ENCODE measurements around the gene GRK5. TPM values are rescaled to one million over a fixed set of nuclear protein-coding genes. Genes with fewer than 3 reads are reported as not detected.

The GRK5 gene
- polyA plus RNA-seq, 1 donor from 2014 or later, result 34.9 TPM

GRCh38 chr10:119438717-119439116 is 231.3 kb downstream of the GRK5 start:
- TF ChIP-seq POLR2AphosphoS5 (IDR thresholded peaks at IDR 0.05), result no peak
- no peak for TF ChIP-seq SMC3 (conservative IDR thresholded peaks at IDR 0.05; ENCODE audit: poor library complexity)
- TF ChIP-seq RAD21 (conservative IDR thresholded peaks at IDR 0.05), result no peak
- no peak for TF ChIP-seq TAF1 (IDR thresholded peaks at IDR 0.05; ENCODE audit: low read depth)
- no peak for TF ChIP-seq CTCF (IDR thresholded peaks at IDR 0.05; ENCODE audit: poor library complexity, severe bottlenecking)
- TF ChIP-seq EP300 (conservative IDR thresholded peaks at IDR 0.05; ENCODE audit: poor library complexity, severe bottlenecking), result no peak
- no peak for TF ChIP-seq EZH2 (IDR thresholded peaks at IDR 0.05; ENCODE audit: borderline replicate concordance, insufficient read depth, low read length, poor library complexity, severe bottlenecking)
- TF ChIP-seq MXI1 (conservative IDR thresholded peaks at IDR 0.05; ENCODE audit: poor library complexity, severe bottlenecking), result no peak
- TF ChIP-seq, protein P1, sequence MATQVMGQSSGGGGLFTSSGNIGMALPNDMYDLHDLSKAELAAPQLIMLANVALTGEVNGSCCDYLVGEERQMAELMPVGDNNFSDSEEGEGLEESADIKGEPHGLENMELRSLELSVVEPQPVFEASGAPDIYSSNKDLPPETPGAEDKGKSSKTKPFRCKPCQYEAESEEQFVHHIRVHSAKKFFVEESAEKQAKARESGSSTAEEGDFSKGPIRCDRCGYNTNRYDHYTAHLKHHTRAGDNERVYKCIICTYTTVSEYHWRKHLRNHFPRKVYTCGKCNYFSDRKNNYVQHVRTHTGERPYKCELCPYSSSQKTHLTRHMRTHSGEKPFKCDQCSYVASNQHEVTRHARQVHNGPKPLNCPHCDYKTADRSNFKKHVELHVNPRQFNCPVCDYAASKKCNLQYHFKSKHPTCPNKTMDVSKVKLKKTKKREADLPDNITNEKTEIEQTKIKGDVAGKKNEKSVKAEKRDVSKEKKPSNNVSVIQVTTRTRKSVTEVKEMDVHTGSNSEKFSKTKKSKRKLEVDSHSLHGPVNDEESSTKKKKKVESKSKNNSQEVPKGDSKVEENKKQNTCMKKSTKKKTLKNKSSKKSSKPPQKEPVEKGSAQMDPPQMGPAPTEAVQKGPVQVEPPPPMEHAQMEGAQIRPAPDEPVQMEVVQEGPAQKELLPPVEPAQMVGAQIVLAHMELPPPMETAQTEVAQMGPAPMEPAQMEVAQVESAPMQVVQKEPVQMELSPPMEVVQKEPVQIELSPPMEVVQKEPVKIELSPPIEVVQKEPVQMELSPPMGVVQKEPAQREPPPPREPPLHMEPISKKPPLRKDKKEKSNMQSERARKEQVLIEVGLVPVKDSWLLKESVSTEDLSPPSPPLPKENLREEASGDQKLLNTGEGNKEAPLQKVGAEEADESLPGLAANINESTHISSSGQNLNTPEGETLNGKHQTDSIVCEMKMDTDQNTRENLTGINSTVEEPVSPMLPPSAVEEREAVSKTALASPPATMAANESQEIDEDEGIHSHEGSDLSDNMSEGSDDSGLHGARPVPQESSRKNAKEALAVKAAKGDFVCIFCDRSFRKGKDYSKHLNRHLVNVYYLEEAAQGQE (IDR thresholded peaks at IDR 0.05; ENCODE audit: borderline replicate concordance), result no peak
- Histone ChIP-seq H3K4me2 (ENCODE audit: low read length) (no peak overlapping the region), H3K4me3 (ENCODE audit: low read length) (no peak overlapping the region), H2AFZ (ENCODE audit: low read depth, low read length) (no peak overlapping the region), H3K9me3 (ENCODE audit: low read length) (no peaks in the 10 kb centered on the region), H3K36me3 (ENCODE audit: insufficient read depth, low read length) (no peaks in the 10 kb centered on the region), H3F3A (ENCODE audit: insufficient read depth, low read length, poor library complexity, severe bottlenecking) (no peaks in the 10 kb centered on the region), H3K27me3 (ENCODE audit: insufficient read depth, low read depth, low read length) (no peaks in the 10 kb centered on the region), H3K9me2 (ENCODE audit: insufficient read depth, low read length) (no peaks in the 10 kb centered on the region), H3K27ac (ENCODE audit: low read length) (no peak overlapping the region), H3K79me2 (replicated peaks; ENCODE audit: insufficient read depth, low read length) (no peaks in the 10 kb centered on the region), H4K20me1 (ENCODE audit: insufficient read depth) (no peaks in the 10 kb centered on the region), H3K9ac (ENCODE audit: low read length) (no peak overlapping the region)

DNA sequence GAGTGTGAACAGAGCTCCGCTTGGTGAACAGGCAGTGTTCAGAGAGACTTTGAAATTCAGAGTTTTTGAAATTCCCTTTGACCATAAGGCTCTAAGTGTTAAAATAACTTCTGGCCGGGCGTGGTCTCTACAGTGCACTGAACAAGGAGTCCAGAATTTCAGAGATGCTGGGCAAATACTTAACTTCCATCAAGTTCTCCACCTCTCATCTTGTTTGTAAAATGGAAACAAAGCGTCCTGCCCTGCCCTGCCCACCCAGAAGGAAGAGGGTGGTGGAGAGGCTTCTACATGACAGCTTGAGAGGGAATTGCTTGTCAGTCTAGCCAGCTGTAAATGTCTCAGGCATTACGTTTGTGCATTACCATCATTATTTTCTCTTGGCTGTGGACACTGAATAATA is 232.6 kb downstream of the GRK5 start:
- Histone ChIP-seq H3K9me3 (ENCODE audit: low read length) (no peaks in the 10 kb centered on the region), H3K9me2 (ENCODE audit: insufficient read depth, low read length) (no peaks in the 10 kb centered on the region), H2AFZ (ENCODE audit: low read depth, low read length) (no peak overlapping the region), H3K27ac (ENCODE audit: low read length) (no peak overlapping the region), H4K20me1 (ENCODE audit: insufficient read depth) (no peaks in the 10 kb centered on the region), H3K27me3 (ENCODE audit: insufficient read depth, low read depth, low read length) (no peaks in the 10 kb centered on the region), H3K4me2 (ENCODE audit: low read length) (no peak overlapping the region), H3K79me2 (replicated peaks; ENCODE audit: insufficient read depth, low read length) (no peaks in the 10 kb centered on the region), H3F3A (ENCODE audit: insufficient read depth, low read length, poor library complexity, severe bottlenecking) (no peaks in the 10 kb centered on the region), H3K36me3 (ENCODE audit: insufficient read depth, low read length) (no peaks in the 10 kb centered on the region), H3K9ac (ENCODE audit: low read length) (no peak overlapping the region), H3K4me3 (ENCODE audit: low read length) (no peak overlapping the region)
- TF ChIP-seq, protein P1 (IDR thresholded peaks at IDR 0.05; ENCODE audit: borderline replicate concordance), result no peak
- no peak for TF ChIP-seq SMC3 (conservative IDR thresholded peaks at IDR 0.05; ENCODE audit: poor library complexity)
- TF ChIP-seq MXI1 (conservative IDR thresholded peaks at IDR 0.05; ENCODE audit: poor library complexity, severe bottlenecking), result no peak
- TF ChIP-seq TAF1 (IDR thresholded peaks at IDR 0.05; ENCODE audit: low read depth), result no peak
- no peak for TF ChIP-seq RAD21 (conservative IDR thresholded peaks at IDR 0.05)
- no peak for TF ChIP-seq POLR2AphosphoS5 (IDR thresholded peaks at IDR 0.05)
- TF ChIP-seq EP300 (conservative IDR thresholded peaks at IDR 0.05; ENCODE audit: poor library complexity, severe bottlenecking), result no peak
- TF ChIP-seq CTCF (IDR thresholded peaks at IDR 0.05; ENCODE audit: poor library complexity, severe bottlenecking), result no peak
- no peak for TF ChIP-seq EZH2 (IDR thresholded peaks at IDR 0.05; ENCODE audit: borderline replicate concordance, insufficient read depth, low read length, poor library complexity, severe bottlenecking)
